ENCODE results near the gene CTDSPL2.

Gene CTDSPL2

GRCh38 chr15:44500555-44500954 is 73.1 kb downstream of the CTDSPL2 start:
- FAIRE-seq = no peak
- no peak for DNase-seq (ENCODE audit: insufficient read length, low spot score)
- TF ChIP-seq CTCF (IDR thresholded peaks at IDR 0.05; ENCODE audit: insufficient read depth, missing control alignments) = no peak

- peak; percentile 84 for FAIRE-seq
- peak; percentile 70 for TF ChIP-seq CTCF (IDR thresholded peaks at IDR 0.05; ENCODE audit: insufficient read depth, missing control alignments)
- DNase-seq (ENCODE audit: insufficient read length, low spot score) = no peak
These were observed 74.4 kb downstream of the CTDSPL2 start for GRCh38 chr15:44501768-44502366.

- FAIRE-seq (no peak), DNase-seq (ENCODE audit: insufficient read length, low spot score) (no peak)
- TF ChIP-seq CTCF (IDR thresholded peaks at IDR 0.05; ENCODE audit: insufficient read depth, missing control alignments) = no peak
These were observed 89.0 kb downstream of the CTDSPL2 start for GRCh38 chr15:44516436-44516835.

- FAIRE-seq (no peak), DNase-seq (ENCODE audit: insufficient read length, low spot score) (no peak)
- no peak for TF ChIP-seq CTCF (IDR thresholded peaks at IDR 0.05; ENCODE audit: insufficient read depth, missing control alignments)
These were observed 92.1 kb downstream of the CTDSPL2 start for GRCh38 chr15:44519537-44519936.

- FAIRE-seq (no peak), DNase-seq (ENCODE audit: insufficient read length, low spot score) (no peak)
- TF ChIP-seq CTCF (IDR thresholded peaks at IDR 0.05; ENCODE audit: insufficient read depth, missing control alignments) = no peak
These were observed 97.6 kb downstream of the CTDSPL2 start for GRCh38 chr15:44525018-44525417.

GRCh38 chr15:44527241-44527640 is 99.8 kb downstream of the CTDSPL2 start:
- TF ChIP-seq CTCF (IDR thresholded peaks at IDR 0.05; ENCODE audit: insufficient read depth, missing control alignments) = no peak
- no peak for FAIRE-seq
- DNase-seq (ENCODE audit: insufficient read length, low spot score) = no peak

- FAIRE-seq = peak; percentile 11
- no peak for TF ChIP-seq CTCF (IDR thresholded peaks at IDR 0.05; ENCODE audit: insufficient read depth, missing control alignments)
- no peak for DNase-seq (ENCODE audit: insufficient read length, low spot score)
These were observed 102.6 kb downstream of the CTDSPL2 start for GRCh38 chr15:44529864-44530604.

All from D721Med (cell line).